Stimulated activated CD4-positive, alpha-beta T cell treated with anti-CD3 and anti-CD28 coated beads, Interleukin-1b, Interleukin-23, amount 100 ng/mL, for 24 hours (primary cell): ENCODE results near the gene CRTC1.

Experiments
- DNase-seq, 4 experiments: peaks; one replicate each; pipeline ENCODE4 v3.0.0-alpha.2; 2020; ENCODE audit warnings: low read depth in 4 of 4, low spot score in 1 of 4

Gene CRTC1

GRCh38 chr19:18743784-18744418 is 60.4 kb downstream of the CRTC1 start:
- no peak for DNase-seq

GRCh38 chr19:18745012-18745735 is 61.7 kb downstream of the CRTC1 start:
- DNase-seq = no peak

GRCh38 chr19:18745931-18746330 is 62.5 kb downstream of the CRTC1 start:
- no peak for DNase-seq

GRCh38 chr19:18746401-18747325 is 63.2 kb downstream of the CRTC1 start:
- no peak for DNase-seq

- DNase-seq = no peak
Observed at GRCh38 chr19:18749362-18750231, 66.1 kb downstream of the CRTC1 start.

- no peak for DNase-seq
Observed at GRCh38 chr19:18750295-18750970, 67.0 kb downstream of the CRTC1 start.

GRCh38 chr19:18751571-18751970 is 68.1 kb downstream of the CRTC1 start:
- no peak for DNase-seq

- no peak for DNase-seq
Observed at GRCh38 chr19:18754501-18754900, 71.0 kb downstream of the CRTC1 start.

- no peak for DNase-seq
Observed at GRCh38 chr19:18756896-18757295, 73.4 kb downstream of the CRTC1 start.

GRCh38 chr19:18759304-18759994 is 76.0 kb downstream of the CRTC1 start:
- DNase-seq = no peak

- no peak for DNase-seq
Observed at GRCh38 chr19:18759995-18760426, 76.5 kb downstream of the CRTC1 start.

GRCh38 chr19:18760440-18761383 is 77.2 kb downstream of the CRTC1 start:
- no peak for DNase-seq

- no peak for DNase-seq
Observed at GRCh38 chr19:18761531-18762110, 78.1 kb downstream of the CRTC1 start.

- DNase-seq = no peak
Observed at GRCh38 chr19:18762125-18763023, 78.9 kb downstream of the CRTC1 start.

- no peak for DNase-seq
Observed at GRCh38 chr19:18763674-18764590, 80.5 kb downstream of the CRTC1 start.

GRCh38 chr19:18764591-18765051 is 81.1 kb downstream of the CRTC1 start:
- DNase-seq = no peak
